HG03520 (cell line): ENCODE data around the gene GPX7.
"Not testable (repeated sequence)": the region's sequence is repeated elsewhere in the genome, so short reads cannot be mapped to it uniquely, and the experiment has no call there.

Experiments
- ATAC-seq: cut with Tn5 transposase; IDR thresholded peaks from one replicate; pipeline ENCODE4 v1.9.1; 2021; ENCODE audit warnings: mild to moderate bottlenecking, moderate library complexity; ENCODE audit not compliant: unreplicated experiment

Gene GPX7

GRCh38 chr1:52601991-52602855 lies at the start of gene GPX7:
TSS of gene GPX7 (plus strand) at chr1:52602371. CDS start at chr1:52602410, 39 bp downstream.
- ATAC-seq = no peak

- ATAC-seq = peak; percentile 31
Observed at GRCh38 chr1:52552505-52553361, 49.4 kb upstream of the GPX7 start, which contains the start of gene TUT4. TSS of gene TUT4 (minus strand) at chr1:52553092. CDS start at chr1:52526280, 26,812 bp downstream.

GRCh38 chr1:52553362-52554266 lies 48.6 kb upstream of the GPX7 start:
- peak; percentile 55 for ATAC-seq

DNA sequence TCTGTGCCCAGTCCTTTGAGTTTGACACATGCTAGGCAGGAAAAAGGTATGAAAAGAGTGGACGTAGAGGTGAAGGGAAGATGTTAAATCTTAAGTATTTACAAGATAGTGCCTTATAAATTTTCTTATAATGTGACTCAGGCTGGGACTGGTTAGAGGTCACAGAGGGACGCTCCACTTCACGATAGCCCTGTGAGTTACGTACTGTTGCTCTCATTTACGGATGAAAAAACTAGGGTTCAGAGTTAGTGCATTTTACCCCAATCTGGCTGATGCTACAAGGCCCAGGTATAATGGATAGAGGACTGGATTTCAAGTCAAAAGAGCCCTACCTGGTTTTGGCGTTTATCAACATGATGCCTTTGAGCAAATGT lies 47.9 kb upstream of the GPX7 start:
- no peak for ATAC-seq

GRCh38 chr1:52554756-52555155 lies 47.4 kb upstream of the GPX7 start:
- no peak for ATAC-seq

DNA sequence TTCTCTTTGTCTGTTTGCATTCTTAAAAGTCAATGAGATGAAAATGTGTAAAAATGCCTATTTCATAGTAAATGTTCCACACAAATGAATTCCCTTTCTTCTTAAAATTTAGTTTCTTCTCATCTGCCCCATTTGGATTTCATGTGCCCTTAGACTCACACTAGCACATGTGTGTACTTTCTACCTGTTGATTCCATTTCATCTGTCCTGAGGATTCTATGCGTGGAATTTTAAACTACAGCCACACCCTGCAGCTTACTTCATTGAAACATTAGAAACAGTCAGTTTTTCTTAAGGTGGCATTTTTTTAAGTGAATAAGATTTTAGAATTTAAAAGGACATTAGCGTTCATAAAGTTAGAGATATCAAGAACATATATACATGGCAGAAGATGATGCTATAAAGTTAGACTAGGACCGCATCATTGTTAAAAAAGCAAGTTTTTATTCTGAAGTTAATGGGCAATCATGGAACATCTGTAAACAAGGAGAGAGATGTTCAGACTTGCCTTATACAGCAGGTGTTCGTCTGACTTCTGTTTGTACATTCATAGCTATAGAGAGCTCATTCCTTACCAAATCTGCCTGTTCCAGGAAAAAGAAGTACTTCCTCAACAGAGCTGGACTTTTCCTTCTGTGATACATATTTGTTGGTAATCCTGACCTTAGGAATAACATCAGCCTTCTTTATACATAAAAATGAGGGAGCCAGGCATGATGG lies 45.4 kb upstream of the GPX7 start:
- ATAC-seq = no peak

DNA sequence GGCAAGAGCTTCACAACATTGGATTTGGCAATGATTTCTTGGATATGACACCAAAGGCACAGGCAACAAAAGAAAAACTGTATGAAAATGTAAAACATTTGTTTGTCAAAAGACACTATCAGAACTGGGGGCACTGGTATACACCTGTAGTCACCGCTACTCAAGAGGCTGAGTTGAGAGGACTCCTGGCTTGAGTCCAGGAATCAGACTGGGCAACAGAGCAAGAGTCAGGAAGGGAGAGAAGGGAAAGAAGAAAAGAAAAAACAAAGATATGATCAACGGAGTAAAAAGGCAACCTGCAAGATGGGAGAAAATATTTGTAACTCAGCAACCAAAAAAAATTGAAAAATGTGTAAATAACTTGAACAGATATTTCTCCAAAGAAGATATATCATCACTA lies 43.2 kb upstream of the GPX7 start:
- no peak for ATAC-seq

GRCh38 chr1:52559875-52560274 lies 42.3 kb upstream of the GPX7 start:
- no peak for ATAC-seq

- no peak for ATAC-seq
Observed at GRCh38 chr1:52562766-52563165, 39.4 kb upstream of the GPX7 start.

DNA sequence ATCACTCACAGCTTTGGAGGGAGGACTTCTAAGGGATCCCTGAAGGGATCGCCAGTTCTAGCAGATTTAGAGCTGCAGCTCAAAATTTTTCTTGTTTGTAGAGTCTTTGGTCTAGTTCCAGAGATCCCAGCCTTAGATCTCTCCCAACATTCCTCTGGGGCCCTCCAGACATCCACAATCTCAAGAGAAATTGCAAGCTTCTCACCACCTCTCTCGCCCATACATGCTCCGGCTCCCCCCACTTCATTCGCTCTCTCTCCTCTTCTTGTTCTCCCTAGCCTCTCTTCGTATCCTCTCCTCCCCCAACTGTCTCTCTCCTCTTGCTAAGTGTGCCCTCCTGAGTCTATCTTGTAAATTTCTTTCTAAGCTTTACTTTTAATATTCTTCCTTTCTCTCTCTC lies 34.2 kb upstream of the GPX7 start:
- ATAC-seq = no peak

DNA sequence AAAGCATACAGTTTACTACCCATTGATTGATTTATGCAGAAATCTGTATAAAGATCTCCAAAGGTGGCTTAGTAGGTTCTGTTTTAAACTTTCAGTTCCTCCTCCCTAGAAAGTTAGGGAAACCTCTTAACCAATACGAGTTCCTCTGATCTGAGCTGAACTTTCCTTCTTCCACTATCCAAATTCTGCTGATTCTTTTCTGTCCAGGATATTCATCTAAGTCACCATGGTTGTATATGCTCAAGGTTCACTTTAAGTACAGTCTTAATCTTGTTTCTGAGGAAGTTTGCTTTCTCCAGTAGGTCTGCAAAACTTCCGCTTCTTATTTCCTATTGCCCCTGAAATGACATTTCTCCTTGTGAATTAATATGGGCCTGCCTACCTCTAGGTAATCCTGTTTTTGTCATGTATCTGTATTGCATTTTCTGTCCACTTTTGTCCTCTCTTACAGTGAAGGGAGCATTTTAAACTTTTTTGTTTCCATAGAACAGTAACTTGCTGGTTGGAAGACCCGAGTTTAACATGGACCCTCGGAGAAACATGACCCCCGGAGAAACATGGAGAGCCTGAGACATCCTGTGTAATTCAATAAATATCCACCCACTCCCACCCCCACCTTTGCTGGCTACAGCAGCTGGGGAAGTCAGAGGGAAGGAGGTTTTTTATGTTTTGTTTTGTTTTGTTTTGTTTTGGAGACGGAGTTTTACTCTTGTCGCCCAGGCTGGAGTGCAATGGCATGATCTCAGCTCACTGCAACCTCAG lies 32.5 kb upstream of the GPX7 start:
- no peak for ATAC-seq

DNA sequence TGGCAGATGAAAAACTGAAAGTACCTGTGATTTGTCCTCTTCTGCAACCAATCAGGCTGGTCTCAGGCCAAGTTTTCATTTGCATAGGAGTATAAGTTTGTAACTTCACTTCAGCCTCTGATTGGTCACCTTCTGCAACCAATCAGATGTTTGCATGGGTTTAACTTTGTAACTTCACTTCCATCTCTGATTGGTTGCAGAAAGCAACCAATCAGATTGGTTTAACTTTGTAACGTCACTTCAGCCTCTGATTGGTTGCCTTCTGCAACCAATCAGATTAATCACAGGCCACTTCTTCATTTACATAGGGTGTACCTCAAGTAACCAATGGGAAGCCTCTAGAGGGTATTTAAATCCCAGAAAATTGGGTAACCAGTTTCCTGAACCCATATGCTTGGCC lies 30.4 kb upstream of the GPX7 start:
- ATAC-seq = no peak

DNA sequence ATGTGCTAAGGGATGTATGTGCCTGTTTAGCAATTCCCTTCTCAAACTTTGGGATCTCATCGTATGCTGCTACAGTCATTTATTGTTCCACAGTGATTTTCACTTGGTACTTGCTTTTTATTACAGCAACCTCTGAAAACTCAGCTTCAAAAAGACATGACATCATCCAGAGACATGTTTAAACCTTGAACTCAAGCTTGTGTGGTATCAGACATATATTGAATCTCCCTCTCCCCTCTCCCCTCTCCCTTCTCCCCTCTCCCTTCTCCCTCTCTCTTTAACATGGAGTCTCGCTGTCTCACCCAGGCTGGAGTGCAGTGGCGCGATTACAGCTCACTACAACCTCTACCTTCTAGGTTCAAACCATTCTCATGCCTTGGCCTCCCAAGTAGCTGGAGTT lies 29.8 kb upstream of the GPX7 start:
- ATAC-seq = no peak

DNA sequence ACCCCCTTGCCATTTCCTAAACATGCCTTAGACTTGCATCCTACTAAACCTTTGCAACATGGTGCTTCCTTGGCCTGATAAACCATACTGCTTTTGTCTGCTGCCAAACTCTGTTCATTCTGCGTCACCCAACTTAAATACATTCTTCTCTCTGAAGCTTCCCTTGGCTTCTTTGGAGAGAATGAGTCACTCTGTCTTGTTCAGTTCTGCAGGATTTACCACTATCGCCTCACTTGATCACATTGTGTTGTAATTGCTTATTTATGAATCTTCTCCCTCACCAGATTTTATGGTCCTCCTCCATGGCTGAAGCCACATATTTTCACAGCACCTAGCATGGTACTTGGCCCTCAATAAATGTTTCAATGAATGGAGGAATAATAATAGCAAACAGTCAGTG lies 27.6 kb upstream of the GPX7 start:
- ATAC-seq = no peak

- no peak for ATAC-seq
Observed at GRCh38 chr1:52576074-52576473, 26.1 kb upstream of the GPX7 start.

GRCh38 chr1:52578066-52578465 lies 24.1 kb upstream of the GPX7 start:
- ATAC-seq = not testable (repeated sequence)

- no peak for ATAC-seq
Observed at GRCh38 chr1:52579415-52579814, 22.8 kb upstream of the GPX7 start.

DNA sequence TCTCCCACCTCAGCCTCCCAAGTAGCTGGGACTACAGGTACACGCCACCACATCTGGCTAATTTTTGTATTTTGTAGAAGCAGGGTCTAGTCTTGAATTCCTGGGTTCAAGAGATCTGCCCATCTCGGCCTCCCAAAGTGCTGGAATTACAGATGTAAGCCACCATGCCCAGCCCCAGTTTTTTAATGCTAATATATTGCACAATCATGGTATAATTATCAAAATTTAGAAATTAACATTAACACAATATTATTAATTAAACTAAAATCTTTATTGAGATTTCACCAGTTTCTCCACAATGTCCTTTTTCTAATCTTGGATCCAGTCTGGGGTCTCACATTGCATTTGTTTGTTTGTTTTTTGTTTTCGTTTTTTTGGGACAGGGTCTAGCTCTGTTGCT lies 21.9 kb upstream of the GPX7 start:
- ATAC-seq = no peak

GRCh38 chr1:52582116-52582696 lies 20.0 kb upstream of the GPX7 start:
- ATAC-seq = no peak
